CD14-positive monocyte (primary cell): ENCODE data around the gene TMEM238. TPM values are rescaled to one million over a fixed set of nuclear protein-coding genes. Genes with fewer than 3 reads are reported as not detected.

Source experiments
- DNase-seq, 3 donors: peaks; one replicate each; pipeline ENCODE4 v3.0.0-alpha.2; 2011 to 2022
- H2AFZ ChIP-seq: 2 replicates; pipeline ENCODE4 v1.6.0; 2012; ENCODE audit warnings: mild to moderate bottlenecking, low read depth, low read length, inconsistent platforms; ENCODE audit not compliant: insufficient read depth, poor library complexity, severe bottlenecking
- H3K27ac ChIP-seq, 2 donors: 1 replicate in 1 of 2; 2 replicates in 1 of 2; pipeline ENCODE4 v1.5.1; 2012 to 2013; ENCODE audit warnings: low read length in 2 of 2, control low read depth in 1 of 2, inconsistent platforms in 1 of 2, low read depth in 1 of 2, mild to moderate bottlenecking in 1 of 2
- H3K27me3 ChIP-seq, 2 donors: one replicate each; pipeline versions ENCODE4 v1.6.0 to v1.6.1; 2011 to 2013; ENCODE audit warnings: low read length in 2 of 2; ENCODE audit not compliant: control insufficient read depth in 2 of 2, insufficient read depth in 2 of 2
- H3K36me3 ChIP-seq, 2 donors: replicated peaks in 1 of 2; 1 replicate in 1 of 2; 2 replicates in 1 of 2; pipeline versions ENCODE4 v1.5.1 to v1.6.1; 2012 to 2013; ENCODE audit warnings: low read length in 2 of 2, control low read depth in 1 of 2, inconsistent platforms in 1 of 2, mild to moderate bottlenecking in 1 of 2; ENCODE audit not compliant: insufficient read depth in 2 of 2, control insufficient read depth in 1 of 2
- H3K4me1 ChIP-seq, 2 donors: 1 replicate in 1 of 2; 2 replicates in 1 of 2; pipeline versions ENCODE4 v1.5.1 to v1.6.1; 2012 to 2013; ENCODE audit warnings: low read length in 2 of 2, control low read depth in 1 of 2, inconsistent platforms in 1 of 2, mild to moderate bottlenecking in 1 of 2, moderate library complexity in 1 of 2; ENCODE audit not compliant: insufficient read depth in 2 of 2, control insufficient read depth in 1 of 2
- H3K4me2 ChIP-seq: replicated peaks from 2 replicates; pipeline ENCODE3; 2012; ENCODE audit warnings: low read length, moderate library complexity, mild to moderate bottlenecking; ENCODE audit not compliant: poor library complexity, severe bottlenecking; ENCODE audit errors: extremely low read depth
- H3K4me3 ChIP-seq, 3 experiments: fragments of 200-600 bp in 1 of 3; sonication (generic) in 1 of 3; replicated peaks in 1 of 3; 1 replicate in 2 of 3; 2 replicates in 1 of 3; pipeline ENCODE4 v1.5.1; 2011 to 2013; ENCODE audit warnings: low read length in 3 of 3, mild to moderate bottlenecking in 3 of 3, control low read depth in 2 of 3, low read depth in 2 of 3, inconsistent platforms in 1 of 3, moderate library complexity in 1 of 3
- H3K79me2 ChIP-seq: 2 replicates; pipeline ENCODE4 v1.6.0; 2012; ENCODE audit warnings: mild to moderate bottlenecking, control low read depth, inconsistent platforms, low read length, moderate library complexity; ENCODE audit not compliant: insufficient read depth
- H3K9ac ChIP-seq: 2 replicates; pipeline ENCODE4 v1.6.0; 2017; ENCODE audit warnings: low read length, mild to moderate bottlenecking; ENCODE audit not compliant: insufficient read depth, poor library complexity, severe bottlenecking
- H3K9me3 ChIP-seq, 2 donors: replicated peaks in 1 of 2; 1 replicate in 1 of 2; 2 replicates in 1 of 2; pipeline versions ENCODE4 v1.5.1 to v1.6.1; 2012 to 2013; ENCODE audit warnings: low read length in 2 of 2, control low read depth in 1 of 2; ENCODE audit not compliant: control insufficient read depth in 1 of 2, insufficient read depth in 1 of 2
- H4K20me1 ChIP-seq: 2 replicates; pipeline ENCODE4 v1.6.0; 2012; ENCODE audit warnings: mild to moderate bottlenecking, low read length, control low read depth, moderate library complexity; ENCODE audit not compliant: insufficient read depth
- H3K27ac Mint-ChIP-seq, 7 donors: one replicate each; pipeline ENCODE4 v1.8.0; 2020; ENCODE audit warnings: mild to moderate bottlenecking in 7 of 7, mixed read lengths in 7 of 7, moderate library complexity in 6 of 7, inconsistent platforms in 2 of 7
- H3K27me3 Mint-ChIP-seq, 3 donors: one replicate each; pipeline ENCODE4 v1.8.0; 2021 to 2022; ENCODE audit warnings: low read depth in 3 of 3, mild to moderate bottlenecking in 3 of 3, mixed read lengths in 3 of 3, moderate library complexity in 3 of 3, inconsistent platforms in 1 of 3
- H3K36me3 Mint-ChIP-seq, 2 donors: one replicate each; pipeline ENCODE4 v1.8.0; 2020; ENCODE audit warnings: mixed read lengths in 2 of 2, inconsistent platforms in 1 of 2, mild to moderate bottlenecking in 1 of 2
- H3K4me1 Mint-ChIP-seq: one replicate; pipeline ENCODE4 v1.8.0; 2020; ENCODE audit warnings: mild to moderate bottlenecking, mixed read lengths
- H3K4me3 Mint-ChIP-seq, 2 donors: one replicate each; pipeline ENCODE4 v1.8.0; 2020; ENCODE audit warnings: mild to moderate bottlenecking in 2 of 2, mixed read lengths in 2 of 2, moderate library complexity in 1 of 2
- H3K9me3 Mint-ChIP-seq, 7 donors: one replicate each; pipeline ENCODE4 v1.8.0; 2020 to 2022; ENCODE audit warnings: mixed read lengths in 7 of 7, mild to moderate bottlenecking in 6 of 7, moderate library complexity in 6 of 7, inconsistent platforms in 2 of 7
- CTCF ChIP-seq: fragments of 200-600 bp; IDR thresholded peaks from one replicate; pipeline ENCODE4 v1.8.0; 2022; ENCODE audit warnings: antibody characterized with exemption, mild to moderate bottlenecking
- WGBS: methylation state at CpG from one replicate; pipeline ENCODE4 v1.1.5; 2013; ENCODE audit warnings: missing lambda C conversion rate; ENCODE audit not compliant: insufficient coverage; 5-methylcytosine and 5-hydroxymethylcytosine counted together
- intact Hi-C, 2 donors: fragments of 100-400 bp; cut with micrococcal nuclease; formaldehyde crosslinking; loops; one replicate each; pipeline versions ENCODE4 v1.15.0 to v1.15.1; 2023
- polyA plus RNA-seq, 3 donors: library from polyadenylated mRNA; depleted of rRNA in 1 of 3; unstranded in 2 of 3; stranded (reverse) in 1 of 3; fragments of 300-500 nt in 2 of 3; fragments of >200 nt in 1 of 3; fragmentation: Illumina TruSeq in 2 of 3; gene quantifications; 1 replicate in 2 of 3; 2 replicates in 1 of 3; pipeline ENCODE4 v1.2.3, GENCODE V29; 2012 to 2021

TMEM238 gene
- polyA plus RNA-seq, 3 donors = not detected

- no peak for TF ChIP-seq CTCF
- Histone ChIP-seq H3K4me2 (no peak within 1 kb of the TSS), H4K20me1 (no peaks in the 10 kb centered on the region), H3K27me3 (peaks cover under 1 to 6% of the 10 kb centered on the region in 2 donors), H3K4me3 (no peak within 1 kb of the TSS), H3K9ac (no peak within 1 kb of the TSS), H3K36me3 (no peaks in the 10 kb centered on the region), H2AFZ (no peak within 1 kb of the TSS), H3K27ac (no peak within 1 kb of the TSS), H3K79me2 (no peaks in the 10 kb centered on the region), H3K4me1 (no peaks in the 10 kb centered on the region), H3K9me3 (no peaks in the 10 kb centered on the region)
- H3K27me3 Mint-ChIP-seq = peaks cover 4 to 25% (median 22%) of the 10 kb centered on the region in 3 donors
- no peak for DNase-seq
- H3K36me3 Mint-ChIP-seq = no peaks in the 10 kb centered on the region
- no peaks in the 10 kb centered on the region for H3K4me1 Mint-ChIP-seq
- intact Hi-C loops = no loop called here
- no peak within 1 kb of the TSS for H3K27ac Mint-ChIP-seq
- peaks cover 0 to 2% (median 0%) of the 10 kb centered on the region in 7 donors for H3K9me3 Mint-ChIP-seq
- no peak within 1 kb of the TSS for H3K4me3 Mint-ChIP-seq
- 94% methylated on average over 20 of the region's 27 CpGs for WGBS
These were observed 20.9 kb downstream of the TMEM238 start, which contains the start of gene GARIN5B for GRCh38 chr19:55362990-55363716. Gene GARIN5B (minus strand): TSS chr19:55363260. CDS start chr19:55363066, 194 bp downstream.

- Mint-ChIP-seq H3K4me1 (no peaks in the 10 kb centered on the region), H3K27me3 (peaks cover 2 to 22% (median 18%) of the 10 kb centered on the region in 3 donors), H3K36me3 (no peaks in the 10 kb centered on the region), H3K9me3 (no peaks in the 10 kb centered on the region), H3K4me3 (no peak overlapping the region), H3K27ac (no peak overlapping the region)
- 92% methylated on average over 32 of the region's 38 CpGs for WGBS
- Histone ChIP-seq H3K79me2 (no peaks in the 10 kb centered on the region), H3K9me3 (no peaks in the 10 kb centered on the region), H3K36me3 (no peaks in the 10 kb centered on the region), H3K27ac (no peak overlapping the region), H3K27me3 (peaks cover 0 to 2% of the 10 kb centered on the region in 2 donors), H3K4me2 (no peak overlapping the region), H4K20me1 (no peaks in the 10 kb centered on the region), H3K4me1 (no peaks in the 10 kb centered on the region), H3K9ac (no peak overlapping the region), H3K4me3 (no peak overlapping the region), H2AFZ (no peak overlapping the region)
- no peak for TF ChIP-seq CTCF
- intact Hi-C loops = no loop called here
- DNase-seq = no peak
These were observed 21.7 kb downstream of the TMEM238 start for GRCh38 chr19:55362174-55362989.
